OCI-LY3 (cell line): ENCODE results near the gene NFIA.

Experiments used
- H2AFZ ChIP-seq: fragments of 200-600, 300-600 bp; shearing (Covaris generic); 2 replicates; pipeline ENCODE4 v1.6.0; 2014; ENCODE audit warnings: antibody characterized with exemption, low read depth, low read length
- H3K27ac ChIP-seq: fragments of 200-600, 300-600 bp; sonication (generic); 2 replicates; pipeline ENCODE4 v1.5.1; 2014; ENCODE audit warnings: mild to moderate bottlenecking, low read length, moderate library complexity, mixed read lengths
- H3K27me3 ChIP-seq: fragments of 200-600, 300-600 bp; sonication (generic); 2 replicates; pipeline ENCODE4 v1.6.1; 2014; ENCODE audit warnings: low read depth, low read length, mixed read lengths
- H3K36me3 ChIP-seq: fragments of 200-600, 300-600 bp; sonication (generic); replicated peaks from 2 replicates; pipeline ENCODE3; 2014; ENCODE audit warnings: low read depth, low read length, mixed read lengths
- H3K4me1 ChIP-seq: fragments of 300-600, 200-600 bp; sonication (generic); 2 replicates; pipeline ENCODE4 v1.6.1; 2014; ENCODE audit warnings: low read length, mixed read lengths
- H3K4me2 ChIP-seq: fragments of 200-600, 300-600 bp; sonication (generic); 2 replicates; pipeline ENCODE4 v1.6.1; 2014; ENCODE audit warnings: low read length, mixed read lengths
- H3K4me3 ChIP-seq: fragments of 300-600, 200-600 bp; sonication (generic); 2 replicates; pipeline ENCODE4 v1.5.1; 2014; ENCODE audit warnings: antibody characterized with exemption, mild to moderate bottlenecking, low read length, moderate library complexity
- H3K79me2 ChIP-seq: fragments of 300-600, 200-600 bp; shearing (Covaris generic); 2 replicates; pipeline ENCODE4 v1.6.1; 2014; ENCODE audit warnings: mild to moderate bottlenecking, low read length, mixed read lengths
- H3K9ac ChIP-seq: fragments of 300-600, 200-600 bp; shearing (Covaris generic); 2 replicates; pipeline ENCODE4 v1.6.0; 2014; ENCODE audit warnings: mild to moderate bottlenecking, low read length, moderate library complexity
- H3K9me3 ChIP-seq: fragments of 200-600, 300-600 bp; shearing (Covaris generic); 2 replicates; pipeline ENCODE4 v1.6.1; 2014; ENCODE audit warnings: low read length, mixed read lengths; ENCODE audit not compliant: insufficient read depth
- H4K20me1 ChIP-seq: fragments of 200-600, 300-600 bp; sonication (generic); 2 replicates; pipeline ENCODE4 v1.6.1; 2016; ENCODE audit warnings: low read length, mixed read lengths; ENCODE audit not compliant: insufficient read depth
- EZH2phosphoT487 ChIP-seq: fragments of 200-600 bp; shearing (Covaris generic); IDR thresholded peaks from 2 replicates; pipeline ENCODE4 v1.6.1; 2018; ENCODE audit warnings: antibody characterized with exemption, mixed run types, low read depth
- TF ChIP-seq, protein P1 (sequence below): fragments of 200-600, 300-600 bp; sonication (generic); IDR thresholded peaks from 2 replicates; pipeline ENCODE4 v1.5.1; 2014; ENCODE audit warnings: antibody characterized with exemption, low read length, low read depth

NFIA gene

DNA sequence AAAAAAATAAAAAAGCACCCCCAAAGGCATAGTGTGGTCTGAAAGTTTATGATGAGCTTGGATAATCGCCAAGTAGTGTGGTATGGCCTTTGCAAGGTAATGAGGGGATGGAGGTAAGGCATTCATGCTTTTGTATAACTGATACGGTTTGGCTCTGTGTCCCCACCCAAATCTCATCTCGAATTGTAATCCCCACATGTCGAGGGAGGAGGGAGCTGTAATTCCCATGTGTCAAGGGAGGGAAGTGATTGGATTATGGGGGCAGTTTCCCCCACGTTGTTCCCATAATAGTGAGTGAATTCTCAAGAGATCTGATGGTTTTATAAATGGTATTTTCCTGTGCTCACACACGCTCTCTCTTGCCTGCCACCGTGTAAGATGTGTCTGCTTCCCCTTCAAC, 215.5 kb downstream of the NFIA start:
- no peak overlapping the region for H2AFZ ChIP-seq
- TF ChIP-seq, protein P1, sequence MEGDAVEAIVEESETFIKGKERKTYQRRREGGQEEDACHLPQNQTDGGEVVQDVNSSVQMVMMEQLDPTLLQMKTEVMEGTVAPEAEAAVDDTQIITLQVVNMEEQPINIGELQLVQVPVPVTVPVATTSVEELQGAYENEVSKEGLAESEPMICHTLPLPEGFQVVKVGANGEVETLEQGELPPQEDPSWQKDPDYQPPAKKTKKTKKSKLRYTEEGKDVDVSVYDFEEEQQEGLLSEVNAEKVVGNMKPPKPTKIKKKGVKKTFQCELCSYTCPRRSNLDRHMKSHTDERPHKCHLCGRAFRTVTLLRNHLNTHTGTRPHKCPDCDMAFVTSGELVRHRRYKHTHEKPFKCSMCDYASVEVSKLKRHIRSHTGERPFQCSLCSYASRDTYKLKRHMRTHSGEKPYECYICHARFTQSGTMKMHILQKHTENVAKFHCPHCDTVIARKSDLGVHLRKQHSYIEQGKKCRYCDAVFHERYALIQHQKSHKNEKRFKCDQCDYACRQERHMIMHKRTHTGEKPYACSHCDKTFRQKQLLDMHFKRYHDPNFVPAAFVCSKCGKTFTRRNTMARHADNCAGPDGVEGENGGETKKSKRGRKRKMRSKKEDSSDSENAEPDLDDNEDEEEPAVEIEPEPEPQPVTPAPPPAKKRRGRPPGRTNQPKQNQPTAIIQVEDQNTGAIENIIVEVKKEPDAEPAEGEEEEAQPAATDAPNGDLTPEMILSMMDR = no peak
- TF ChIP-seq EZH2phosphoT487 = no peak
- no peak overlapping the region for H3K4me2 ChIP-seq
- no peak overlapping the region for H3K4me3 ChIP-seq
- no peaks in the 10 kb centered on the region for H4K20me1 ChIP-seq
- no peak overlapping the region for H3K9ac ChIP-seq
- H3K27ac ChIP-seq = no peak overlapping the region
- peaks cover 3% of the 10 kb centered on the region; the same call in 1 of the 2 replicates for H3K27me3 ChIP-seq
- no peaks in the 10 kb centered on the region for H3K79me2 ChIP-seq
- H3K4me1 ChIP-seq = no peaks in the 10 kb centered on the region
- no peaks in the 10 kb centered on the region for H3K9me3 ChIP-seq
- H3K36me3 ChIP-seq = no peaks in the 10 kb centered on the region

DNA sequence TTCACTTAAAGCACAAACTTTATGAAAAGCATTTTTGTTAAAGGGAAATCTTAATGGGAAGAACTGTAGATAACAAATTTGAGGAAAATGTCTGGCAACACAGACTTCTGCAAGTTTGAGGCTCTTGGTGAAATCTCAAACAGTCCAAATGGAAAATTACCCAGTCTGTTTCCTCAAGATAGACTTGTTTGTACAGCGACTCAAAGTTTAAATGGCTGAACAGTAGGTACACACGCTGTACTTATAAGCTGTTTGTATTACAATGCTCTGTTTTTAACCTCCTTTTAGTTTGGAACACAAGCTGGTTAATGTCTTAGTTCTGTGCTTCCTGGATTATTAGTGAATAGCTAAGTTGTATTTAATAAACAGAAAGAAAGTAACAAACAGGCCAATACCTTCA, 217.1 kb downstream of the NFIA start:
- TF ChIP-seq, protein P1 = no peak
- no peak for TF ChIP-seq EZH2phosphoT487
- Histone ChIP-seq H2AFZ (no peak overlapping the region), H3K9ac (no peak overlapping the region), H3K27me3 (peaks cover 3% of the 10 kb centered on the region; the same call in 1 of the 2 replicates), H3K4me1 (no peaks in the 10 kb centered on the region), H3K79me2 (no peaks in the 10 kb centered on the region), H4K20me1 (no peaks in the 10 kb centered on the region), H3K4me3 (no peak overlapping the region), H3K9me3 (no peaks in the 10 kb centered on the region), H3K4me2 (no peak overlapping the region), H3K27ac (no peak overlapping the region), H3K36me3 (no peaks in the 10 kb centered on the region)

DNA sequence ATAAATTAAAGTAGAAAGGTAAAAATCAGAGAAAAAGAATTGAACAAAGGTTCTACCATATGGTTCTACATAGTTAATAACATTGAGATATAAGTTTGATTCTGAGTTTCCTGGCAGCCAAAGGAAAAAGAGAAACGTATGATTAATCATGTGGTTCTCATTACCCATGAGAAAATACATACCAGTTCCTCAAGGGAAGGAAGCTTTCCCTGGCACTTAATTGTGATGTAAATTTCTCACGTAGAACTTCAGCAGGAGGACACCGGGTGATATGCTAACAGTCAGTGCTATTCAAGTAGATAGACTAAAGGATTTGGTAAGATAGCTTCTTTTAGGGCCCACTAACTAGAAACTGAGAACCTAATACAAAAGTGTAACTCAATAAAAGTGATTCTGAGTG, 218.5 kb downstream of the NFIA start:
- Histone ChIP-seq H3K36me3 (no peaks in the 10 kb centered on the region), H3K9ac (no peak overlapping the region), H2AFZ (no peak overlapping the region), H3K4me2 (no peak overlapping the region), H3K27ac (no peak overlapping the region), H4K20me1 (no peaks in the 10 kb centered on the region), H3K4me3 (no peak overlapping the region), H3K27me3 (peaks cover 3% of the 10 kb centered on the region; the same call in 1 of the 2 replicates), H3K4me1 (no peaks in the 10 kb centered on the region), H3K79me2 (no peaks in the 10 kb centered on the region), H3K9me3 (no peaks in the 10 kb centered on the region)
- no peak for TF ChIP-seq EZH2phosphoT487
- TF ChIP-seq, protein P1 = no peak

DNA sequence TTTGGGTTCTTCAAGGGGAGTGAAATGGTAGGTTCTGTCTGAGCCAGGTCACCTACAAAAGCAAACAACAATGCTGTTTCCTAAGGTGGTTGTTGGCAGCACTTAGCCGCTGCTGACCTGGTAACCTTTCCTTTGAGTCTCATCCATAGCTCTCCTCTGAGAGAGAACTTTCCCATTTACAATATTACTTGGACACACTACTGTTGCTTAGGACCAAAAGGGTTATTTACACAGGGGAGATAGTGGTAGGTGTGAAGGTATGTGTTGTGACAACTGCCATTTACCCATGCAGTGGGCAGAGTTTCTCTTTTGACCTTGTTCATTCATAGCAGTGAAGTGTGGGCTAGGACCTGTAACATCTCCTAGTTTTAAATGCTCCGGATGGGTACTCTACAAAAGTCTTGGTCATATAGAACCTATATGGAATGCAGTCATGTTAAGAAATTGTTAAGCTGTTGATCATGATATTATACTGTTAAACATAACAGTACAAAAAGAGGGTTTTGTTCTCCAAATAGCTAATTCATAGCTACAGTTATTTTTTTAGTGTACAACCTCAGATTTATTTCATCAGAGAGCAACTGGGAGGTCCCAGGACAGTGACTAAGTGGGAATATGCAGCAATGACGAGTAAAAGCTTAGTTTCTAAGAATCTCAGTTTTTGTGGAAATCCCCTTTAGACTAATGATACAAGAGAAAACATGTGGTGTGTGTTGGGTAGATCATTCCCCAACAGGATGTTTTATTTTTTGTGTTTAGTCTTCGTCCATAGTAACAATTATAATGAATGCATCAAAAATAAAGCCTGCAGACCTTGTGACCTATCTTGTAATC, 219.7 kb downstream of the NFIA start:
- Histone ChIP-seq H3K4me3 (no peak overlapping the region), H3K27ac (no peak overlapping the region), H2AFZ (no peak overlapping the region), H4K20me1 (no peaks in the 10 kb centered on the region), H3K9me3 (no peaks in the 10 kb centered on the region), H3K36me3 (no peaks in the 10 kb centered on the region), H3K9ac (no peak overlapping the region), H3K4me2 (no peak overlapping the region), H3K4me1 (no peaks in the 10 kb centered on the region), H3K27me3 (peaks cover 3% of the 10 kb centered on the region; the same call in 1 of the 2 replicates), H3K79me2 (no peaks in the 10 kb centered on the region)
- TF ChIP-seq EZH2phosphoT487 = no peak
- TF ChIP-seq, protein P1 = no peak
